OCI-M1 (cell line): ENCODE measurements around the gene AKAP14.
"Not testable (repeated sequence)": the region's sequence is repeated elsewhere in the genome, so short reads cannot be mapped to it uniquely, and the experiment has no call there.

Experiments
- DNase-seq: peaks from one replicate; lab custom pipeline; 2025; lab: John Stamatoyannopoulos, UW

The AKAP14 gene

DNA sequence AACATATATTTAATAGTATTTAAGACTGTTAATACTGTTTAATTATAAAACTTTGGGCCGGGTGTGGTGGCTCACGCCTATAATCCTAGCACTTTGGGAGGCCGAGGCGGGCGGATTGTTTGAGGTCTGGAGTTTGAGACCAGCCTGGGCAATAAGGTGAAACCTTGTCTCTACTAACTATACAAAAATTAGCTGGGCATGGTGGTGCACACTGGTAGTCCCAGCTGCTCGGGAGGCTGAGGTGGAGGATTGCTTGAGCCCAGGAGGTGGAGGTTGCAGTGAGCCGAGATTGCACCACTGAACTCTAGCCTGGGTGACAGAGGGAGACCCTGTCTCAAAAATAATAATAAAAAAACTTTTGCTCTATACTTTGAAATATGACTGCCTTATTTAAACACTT lies 26.7 kb downstream of the AKAP14 start:
- DNase-seq: not testable (repeated sequence)

DNA sequence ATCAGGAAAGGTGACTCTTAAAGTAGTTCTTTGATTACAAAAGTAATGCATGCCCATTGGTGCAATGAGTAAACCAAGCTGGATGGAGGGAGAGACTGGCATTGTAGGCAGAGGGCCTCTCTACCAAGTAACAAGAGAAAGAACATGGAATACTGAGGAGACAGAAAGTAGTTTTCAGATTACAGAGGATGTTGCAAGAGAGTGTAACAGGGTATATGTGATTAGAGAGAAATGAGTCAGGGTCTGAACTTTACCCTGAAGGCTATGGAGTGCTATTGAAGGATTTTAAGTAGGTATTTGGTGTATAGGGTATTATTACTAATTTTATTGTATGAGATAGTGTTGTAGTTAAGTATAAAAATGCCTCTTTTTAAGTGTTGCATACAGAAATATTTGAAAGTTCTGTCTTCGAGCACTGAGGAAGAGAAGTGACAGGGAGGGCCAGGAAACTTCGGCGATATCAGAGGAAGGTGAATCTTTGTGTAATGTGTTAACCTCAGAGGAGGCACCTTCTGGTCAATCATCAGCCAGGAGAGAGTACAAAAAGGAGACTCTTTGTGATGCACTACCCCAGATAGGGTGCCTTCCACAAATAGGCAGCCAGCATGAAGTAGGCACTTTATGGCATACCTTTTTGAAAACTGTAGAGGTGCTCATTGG lies 39.7 kb downstream of the AKAP14 start:
- no peak for DNase-seq

DNA sequence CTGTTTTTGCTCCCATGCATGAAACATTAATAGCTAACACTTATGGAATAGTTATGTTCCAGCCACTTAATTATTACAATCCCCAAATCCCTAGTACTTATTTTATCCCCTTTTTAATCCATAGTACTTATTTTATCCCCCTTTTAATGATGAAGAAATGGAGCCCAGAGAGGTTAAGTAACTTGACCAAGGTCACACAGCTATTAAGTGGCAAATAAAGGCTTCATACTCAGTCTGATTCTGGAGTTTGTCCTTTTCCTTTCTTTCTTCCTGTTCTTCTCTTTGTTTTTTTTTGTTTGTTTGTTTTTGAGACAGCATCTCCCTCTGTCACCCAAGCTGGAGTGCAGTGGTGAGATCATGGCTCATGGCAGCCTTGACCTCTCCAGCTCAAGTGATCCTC lies 45.6 kb downstream of the AKAP14 start:
- DNase-seq: no peak

DNA sequence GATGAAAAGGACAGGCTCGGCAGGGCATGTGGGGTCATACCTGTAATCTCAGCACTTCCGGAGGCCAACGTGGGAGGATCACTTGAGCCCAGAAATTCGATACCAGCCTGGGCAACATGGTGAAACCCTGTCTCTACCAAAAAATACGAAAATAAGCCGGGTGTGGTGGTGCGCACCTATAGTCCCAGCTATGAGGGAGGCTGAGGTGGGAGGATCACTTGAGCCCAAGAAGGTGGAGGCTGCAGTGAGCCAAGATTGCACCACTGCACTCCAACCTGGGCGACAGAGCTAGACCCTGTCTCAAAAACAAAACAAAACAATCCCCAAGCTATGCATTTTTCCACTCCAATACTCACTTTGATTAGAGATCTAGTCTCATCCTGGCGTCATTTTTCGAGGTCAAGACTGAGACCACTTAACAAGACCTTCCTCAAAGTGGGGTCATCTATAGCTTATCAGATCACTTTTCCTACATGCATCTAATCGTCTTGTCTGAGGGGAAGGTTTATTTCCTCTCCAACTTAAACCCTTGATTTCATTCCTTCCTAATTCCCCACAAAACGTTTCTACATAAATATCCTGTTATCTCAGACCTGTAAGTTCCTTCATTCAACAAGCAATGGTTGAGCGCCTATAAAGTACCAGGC lies 46.6 kb downstream of the AKAP14 start:
- no peak for DNase-seq

DNA sequence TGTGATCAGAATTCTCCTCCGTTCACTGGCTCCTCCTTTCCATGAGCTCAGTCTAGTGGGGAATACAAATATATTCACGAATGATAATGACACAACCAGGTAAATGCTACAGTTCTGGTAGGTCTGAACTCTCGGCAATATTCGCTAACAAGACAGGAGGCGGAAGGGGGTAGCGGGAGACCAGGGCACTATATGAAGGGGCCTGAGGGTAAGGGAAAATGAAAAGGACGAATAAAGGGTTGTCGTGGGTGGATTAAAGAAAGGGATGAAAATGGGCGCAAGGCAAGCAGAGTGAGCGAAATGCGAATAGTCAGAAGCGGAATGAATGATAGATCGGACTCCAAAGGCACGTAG lies 47.1 kb downstream of the AKAP14 start:
- no peak for DNase-seq

DNA sequence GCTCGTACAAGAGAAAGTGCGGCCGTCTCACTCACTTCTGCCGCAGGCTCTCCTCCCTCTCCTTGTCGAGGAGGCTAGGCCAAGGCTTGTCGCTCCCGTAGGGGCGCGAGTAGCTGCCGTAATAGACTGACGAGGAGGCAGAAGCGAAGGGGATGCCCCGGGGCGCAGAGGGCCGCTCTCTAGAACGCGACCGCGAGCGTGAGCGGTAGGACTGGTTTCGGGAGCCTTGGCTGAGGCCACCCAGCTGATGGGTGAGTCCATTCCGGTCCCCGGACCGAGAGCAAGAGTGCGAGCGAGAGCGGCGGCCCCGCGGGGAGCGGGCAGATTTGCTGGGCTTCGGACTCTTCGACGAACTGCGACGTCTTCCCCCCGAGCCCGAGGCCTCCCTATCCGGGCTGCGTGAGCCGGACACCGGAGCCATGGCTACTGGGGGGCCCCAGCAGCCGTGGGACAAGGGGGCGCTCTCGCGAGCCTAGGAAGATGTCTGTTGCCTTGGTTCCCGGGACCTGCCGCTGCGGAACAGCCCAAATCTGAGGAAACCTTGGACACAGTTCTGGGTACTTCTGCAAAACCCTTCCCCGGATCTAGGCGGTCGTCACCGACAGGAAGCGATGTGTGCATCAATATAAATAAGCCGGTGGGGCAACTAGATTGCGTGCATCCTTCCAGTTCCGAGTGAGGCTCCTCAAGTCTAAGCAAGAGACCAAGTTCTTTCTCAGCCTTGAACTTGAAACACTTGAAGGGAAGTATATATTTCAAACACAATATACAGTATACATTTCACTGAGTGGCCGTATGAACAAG lies 47.7 kb downstream of the AKAP14 start, which contains the start of gene NKAP:
NKAP (minus strand) TSS at position 567 of the 804 bp plus-strand sequence; CDS start at position 421, 146 bp downstream.
- peak; percentile 96 for DNase-seq

DNA sequence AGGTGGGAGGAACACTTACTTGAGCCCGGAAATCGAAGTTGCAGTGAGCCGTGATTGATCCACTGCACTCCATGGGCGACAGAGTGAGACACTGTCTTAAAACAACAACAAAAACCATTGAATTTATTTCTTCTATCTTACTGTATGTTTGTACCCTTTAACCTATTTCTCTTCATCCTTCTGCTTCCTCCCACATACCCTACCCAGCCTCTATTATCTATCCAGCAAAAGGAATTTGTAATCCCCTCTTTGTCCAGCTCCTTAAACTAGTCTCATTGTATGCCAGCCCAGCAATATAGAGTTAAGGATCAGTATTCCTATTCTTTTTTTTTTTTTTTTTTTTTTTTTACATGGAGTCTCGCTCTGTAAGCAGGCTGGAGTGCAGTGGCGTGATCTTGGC lies 49.8 kb downstream of the AKAP14 start:
- no peak for DNase-seq

DNA sequence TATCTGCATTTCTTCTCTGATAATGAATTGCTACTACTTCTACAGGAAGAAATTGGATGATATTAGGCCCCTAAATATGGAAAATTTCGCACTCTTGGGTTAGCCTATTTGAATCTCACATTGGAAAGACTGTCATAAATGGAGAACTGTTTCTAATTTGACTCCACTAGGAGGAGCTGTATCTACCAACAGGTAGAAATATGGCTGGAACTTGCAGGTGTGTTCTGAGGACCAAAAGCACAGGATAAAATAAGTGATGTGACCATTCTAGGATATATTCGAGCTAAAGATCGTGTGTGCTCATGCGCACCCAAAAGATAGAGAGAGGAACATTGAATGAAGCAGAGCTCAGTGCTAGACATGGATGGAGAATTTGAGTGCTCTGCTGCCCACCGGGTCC lies 52.7 kb downstream of the AKAP14 start:
- peak; percentile 29 for DNase-seq

DNA sequence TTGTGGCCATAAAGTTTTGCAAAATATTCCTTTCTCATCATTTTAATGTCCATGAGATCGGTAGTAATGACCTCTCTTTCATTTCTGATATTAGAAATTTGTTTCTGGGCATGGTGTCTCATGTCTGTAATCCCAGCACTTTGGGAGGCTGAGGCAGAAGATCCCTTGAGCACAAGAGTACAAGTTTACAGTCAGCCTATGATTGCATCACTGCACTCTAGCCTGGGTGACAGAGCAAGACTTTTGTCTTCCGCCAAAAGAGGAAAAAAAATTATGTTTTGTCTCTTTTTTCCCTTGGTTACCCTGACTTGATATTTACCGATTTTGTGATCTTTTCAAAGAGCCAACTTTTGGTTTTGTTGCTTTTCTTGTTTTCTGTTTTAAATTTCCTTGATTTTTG lies 58.7 kb downstream of the AKAP14 start:
- DNase-seq: no peak

DNA sequence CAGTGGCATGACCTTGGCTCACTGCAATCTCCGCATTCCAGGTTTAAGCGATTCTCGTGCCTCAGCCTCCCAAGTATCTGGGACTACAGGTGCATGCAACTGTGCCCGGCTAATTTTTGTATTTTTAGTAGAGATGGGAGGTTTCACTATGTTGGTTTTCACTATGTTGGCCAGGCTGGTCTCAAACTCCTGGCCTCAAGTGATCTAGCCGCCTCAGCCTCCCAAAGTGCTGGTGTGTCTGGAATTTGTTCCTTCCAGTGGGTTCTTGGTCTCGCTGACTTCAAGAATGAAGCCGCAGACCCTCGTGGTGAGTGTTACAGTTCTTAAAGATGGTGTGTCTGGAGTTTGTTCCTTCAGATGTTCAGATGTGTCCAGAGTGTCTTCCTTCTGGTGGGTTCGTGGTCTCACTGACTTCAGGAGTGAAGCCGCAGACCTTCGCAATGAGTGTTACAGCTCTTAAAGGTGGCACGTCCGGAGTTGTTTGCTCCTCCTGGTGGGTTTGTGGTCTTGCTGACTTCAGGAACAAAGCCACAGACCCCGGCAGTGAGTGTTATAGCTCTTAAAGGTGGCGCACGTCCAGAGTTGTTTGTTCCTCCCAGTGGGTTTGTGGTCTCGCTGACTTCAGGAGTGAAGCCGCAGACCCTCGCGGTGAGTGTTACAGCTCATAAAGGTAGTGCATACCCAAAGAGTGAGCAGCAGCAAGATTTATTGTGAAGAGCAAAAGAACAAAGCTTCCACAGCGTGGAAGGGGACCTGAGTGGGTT lies 60.3 kb downstream of the AKAP14 start:
- DNase-seq: not testable (repeated sequence)

DNA sequence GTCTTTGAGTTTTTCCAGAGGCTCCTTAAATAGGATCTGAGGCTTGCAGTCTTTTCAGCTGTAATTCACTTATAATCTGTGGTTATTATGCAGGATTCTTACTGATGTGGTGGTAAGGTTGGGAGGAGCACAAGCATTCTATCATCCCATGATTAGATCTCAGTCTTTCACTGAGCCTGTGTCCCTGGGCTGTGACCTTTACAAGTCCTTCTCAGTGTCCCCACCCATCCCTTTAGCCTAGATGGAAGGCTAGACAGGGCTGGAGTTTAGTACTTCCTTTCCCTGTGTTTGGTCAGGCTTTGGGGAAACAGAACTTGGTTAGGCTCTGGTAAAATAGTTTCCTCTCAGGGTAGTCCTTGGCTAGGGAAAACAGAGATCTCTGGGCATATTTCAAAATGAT lies 64.9 kb downstream of the AKAP14 start:
- DNase-seq: no peak

DNA sequence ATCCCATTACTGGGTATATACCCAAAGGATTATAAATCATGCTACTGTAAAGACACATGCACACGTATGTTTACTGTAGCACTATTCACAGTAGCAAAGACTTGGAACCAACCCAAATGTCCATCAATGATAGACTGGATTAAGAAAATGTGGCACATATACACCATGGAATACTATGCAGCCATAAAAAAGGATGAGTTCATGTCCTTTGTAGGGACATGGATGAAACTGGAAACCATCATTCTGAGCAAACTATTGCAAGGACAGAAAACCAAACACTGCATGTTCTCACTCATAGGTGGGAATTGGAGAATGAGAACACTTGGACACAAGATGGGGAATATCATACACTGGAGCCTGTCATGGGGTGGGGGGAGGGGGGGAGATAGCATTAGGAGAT lies 71.1 kb downstream of the AKAP14 start:
- not testable (repeated sequence) for DNase-seq
